HepG2 (cell line): Measurements from ENCODE around the gene NOSTRIN. TPM values are rescaled to one million over a fixed set of nuclear protein-coding genes. Genes with fewer than 3 reads are reported as not detected.

ENCODE experiments used
- GATAD1 ChIP-seq: IDR thresholded peaks from 2 replicates; pipeline ENCODE4 v1.6.1; 2016; ENCODE audit warnings: missing genetic modification reagents, missing compliant biosample characterization
- HMG20A ChIP-seq: IDR thresholded peaks from 2 replicates; pipeline ENCODE4 v1.6.1; 2016; ENCODE audit warnings: borderline replicate concordance
- IRF2 ChIP-seq: IDR thresholded peaks from 2 replicates; pipeline ENCODE4 v1.6.1; 2018; ENCODE audit warnings: missing genetic modification reagents, missing compliant biosample characterization
- JARID2 ChIP-seq: sonication (generic); formaldehyde crosslinking; IDR thresholded peaks from 2 replicates; pipeline ENCODE4 v1.8.1; 2023; ENCODE audit warnings: missing genetic modification reagents, inconsistent platforms; ENCODE audit not compliant: insufficient replicate concordance
- PAF1 ChIP-seq: IDR thresholded peaks from 2 replicates; pipeline ENCODE4 v1.6.1; 2016; ENCODE audit warnings: missing genetic modification reagents, missing compliant biosample characterization
- RFX3 ChIP-seq: IDR thresholded peaks from 2 replicates; pipeline ENCODE4 v1.6.1; 2016; ENCODE audit warnings: missing biosample characterization, missing genetic modification reagents
- TAF15 ChIP-seq: fragments of 200-400 bp; formaldehyde crosslinking; IDR thresholded peaks from one replicate; pipeline ENCODE4 v1.6.1; 2018; ENCODE audit warnings: mild to moderate bottlenecking, low read depth, low read length; ENCODE audit not compliant: poor library complexity, severe bottlenecking
- TRIM24 ChIP-seq: sonication (generic); formaldehyde crosslinking; IDR thresholded peaks from 2 replicates; pipeline ENCODE4 v1.8.0; 2022; ENCODE audit warnings: mild to moderate bottlenecking, missing genetic modification reagents
- ZNF143 ChIP-seq: sonication (generic); formaldehyde crosslinking; IDR thresholded peaks from 2 replicates; pipeline ENCODE4 v1.4.0; 2020; ENCODE audit warnings: missing genetic modification reagents
- ZNF333 ChIP-seq: sonication (generic); formaldehyde crosslinking; IDR thresholded peaks from 2 replicates; pipeline ENCODE4 v1.4.0; 2020; ENCODE audit warnings: mild to moderate bottlenecking, missing genetic modification reagents, borderline replicate concordance
- ZNF44 ChIP-seq: sonication (generic); formaldehyde crosslinking; IDR thresholded peaks from 2 replicates; pipeline ENCODE4 v1.5.1; 2020; ENCODE audit warnings: mild to moderate bottlenecking, missing genetic modification reagents
- ZNF724P ChIP-seq: sonication (generic); formaldehyde crosslinking; IDR thresholded peaks from 2 replicates; pipeline ENCODE4 v1.8.0; 2022; ENCODE audit warnings: missing genetic modification reagents, borderline replicate concordance
- ZSCAN9 ChIP-seq: IDR thresholded peaks from 2 replicates; pipeline ENCODE4 v1.6.1; 2016; ENCODE audit warnings: borderline replicate concordance
- polyA plus RNA-seq, 8 experiments: library from polyadenylated mRNA; depleted of rRNA in 3 of 8; stranded (reverse) in 7 of 8; unstranded in 1 of 8; fragments of >200 nt; fragmentation: Illumina TruSeq in 4 of 8; extraction: Trizol in 4 of 8; gene quantifications; 2 replicates each; pipeline versions ENCODE4 v1.2.1 to v1.2.3, GENCODE V29; 2011 to 2016; ENCODE audit warnings: low read depth in 4 of 8, missing spikeins in 1 of 8, mixed read lengths in 1 of 8; ENCODE audit not compliant: insufficient read depth in 1 of 8
- total RNA-seq, 5 experiments: library from RNA; depleted of rRNA; stranded (reverse); fragments of >200 nt; fragmentation: Illumina TruSeq; extraction: Trizol; gene quantifications; 2 replicates each; pipeline ENCODE4 v1.2.3, GENCODE V29; 2016; ENCODE audit warnings: low read depth in 1 of 5
- TF ChIP-seq, protein P1 (sequence below): sonication (generic); formaldehyde crosslinking; IDR thresholded peaks from 2 replicates; pipeline ENCODE4 v1.4.0; 2020; ENCODE audit warnings: mild to moderate bottlenecking, missing genetic modification reagents
- TF ChIP-seq, protein P2 (sequence below): sonication (generic); formaldehyde crosslinking; IDR thresholded peaks from 2 replicates; pipeline ENCODE4 v1.8.0; 2022; ENCODE audit warnings: mild to moderate bottlenecking, missing genetic modification reagents
- TF ChIP-seq, protein P3 (sequence below): IDR thresholded peaks from 2 replicates; pipeline ENCODE4 v1.6.1; 2012; ENCODE audit warnings: low read depth, low read length, improper control_type of control experiment
- TF ChIP-seq, protein P4 (sequence below): sonication (generic); formaldehyde crosslinking; IDR thresholded peaks from 2 replicates; pipeline ENCODE4 v1.4.0; 2020; ENCODE audit warnings: low read depth, missing genetic modification reagents

Gene NOSTRIN
- total and polyA plus RNA-seq, 2 of the 13 experiments (the other 11 are each of a cell fraction or from before 2014, with no cell fraction given): 0.22 TPM

DNA sequence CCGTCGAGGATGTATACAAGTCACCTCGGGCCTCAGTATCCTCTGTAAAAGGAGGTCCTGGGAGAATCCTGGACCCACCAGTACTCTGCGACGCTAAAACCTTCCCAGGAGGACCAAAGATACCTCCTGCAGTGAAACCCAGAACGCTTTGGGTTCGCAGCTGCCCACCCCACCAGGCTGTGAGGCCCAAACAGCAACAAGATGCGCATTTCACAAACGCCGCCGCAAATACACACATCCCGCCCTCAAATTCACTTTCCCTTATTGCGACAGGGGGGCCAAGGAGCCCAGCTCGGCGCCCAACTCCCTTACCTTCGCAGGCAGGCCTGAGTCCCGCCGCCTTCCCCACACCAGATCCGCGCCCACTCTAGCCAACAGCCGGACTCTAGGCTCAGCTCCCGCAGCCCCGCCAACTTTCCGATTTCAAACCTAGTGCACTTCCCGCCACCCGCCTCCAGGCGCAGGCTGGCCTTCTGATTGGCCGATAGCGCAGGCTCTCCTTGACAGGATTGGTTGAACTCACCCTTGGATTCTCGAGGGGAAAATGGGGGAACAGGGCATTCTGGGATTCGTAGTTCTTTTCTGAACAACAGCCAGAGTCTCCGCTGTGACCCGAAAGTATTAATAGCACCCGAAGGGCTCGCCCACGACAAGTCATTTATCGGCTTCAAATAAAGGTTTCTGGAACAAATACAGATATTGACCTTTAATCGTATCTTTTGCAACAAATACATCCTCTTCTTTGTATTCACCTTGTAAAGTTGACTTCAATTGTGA is 87.8 kb downstream of the NOSTRIN start, which contains the start of gene SPC25 (continued):
- TF ChIP-seq, protein P1, sequence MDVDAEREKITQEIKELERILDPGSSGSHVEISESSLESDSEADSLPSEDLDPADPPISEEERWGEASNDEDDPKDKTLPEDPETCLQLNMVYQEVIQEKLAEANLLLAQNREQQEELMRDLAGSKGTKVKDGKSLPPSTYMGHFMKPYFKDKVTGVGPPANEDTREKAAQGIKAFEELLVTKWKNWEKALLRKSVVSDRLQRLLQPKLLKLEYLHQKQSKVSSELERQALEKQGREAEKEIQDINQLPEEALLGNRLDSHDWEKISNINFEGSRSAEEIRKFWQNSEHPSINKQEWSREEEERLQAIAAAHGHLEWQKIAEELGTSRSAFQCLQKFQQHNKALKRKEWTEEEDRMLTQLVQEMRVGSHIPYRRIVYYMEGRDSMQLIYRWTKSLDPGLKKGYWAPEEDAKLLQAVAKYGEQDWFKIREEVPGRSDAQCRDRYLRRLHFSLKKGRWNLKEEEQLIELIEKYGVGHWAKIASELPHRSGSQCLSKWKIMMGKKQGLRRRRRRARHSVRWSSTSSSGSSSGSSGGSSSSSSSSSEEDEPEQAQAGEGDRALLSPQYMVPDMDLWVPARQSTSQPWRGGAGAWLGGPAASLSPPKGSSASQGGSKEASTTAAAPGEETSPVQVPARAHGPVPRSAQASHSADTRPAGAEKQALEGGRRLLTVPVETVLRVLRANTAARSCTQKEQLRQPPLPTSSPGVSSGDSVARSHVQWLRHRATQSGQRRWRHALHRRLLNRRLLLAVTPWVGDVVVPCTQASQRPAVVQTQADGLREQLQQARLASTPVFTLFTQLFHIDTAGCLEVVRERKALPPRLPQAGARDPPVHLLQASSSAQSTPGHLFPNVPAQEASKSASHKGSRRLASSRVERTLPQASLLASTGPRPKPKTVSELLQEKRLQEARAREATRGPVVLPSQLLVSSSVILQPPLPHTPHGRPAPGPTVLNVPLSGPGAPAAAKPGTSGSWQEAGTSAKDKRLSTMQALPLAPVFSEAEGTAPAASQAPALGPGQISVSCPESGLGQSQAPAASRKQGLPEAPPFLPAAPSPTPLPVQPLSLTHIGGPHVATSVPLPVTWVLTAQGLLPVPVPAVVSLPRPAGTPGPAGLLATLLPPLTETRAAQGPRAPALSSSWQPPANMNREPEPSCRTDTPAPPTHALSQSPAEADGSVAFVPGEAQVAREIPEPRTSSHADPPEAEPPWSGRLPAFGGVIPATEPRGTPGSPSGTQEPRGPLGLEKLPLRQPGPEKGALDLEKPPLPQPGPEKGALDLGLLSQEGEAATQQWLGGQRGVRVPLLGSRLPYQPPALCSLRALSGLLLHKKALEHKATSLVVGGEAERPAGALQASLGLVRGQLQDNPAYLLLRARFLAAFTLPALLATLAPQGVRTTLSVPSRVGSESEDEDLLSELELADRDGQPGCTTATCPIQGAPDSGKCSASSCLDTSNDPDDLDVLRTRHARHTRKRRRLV (CRISPR knock-in tag): peak; percentile 74; the same call in 1 of the 2 replicates
- TF ChIP-seq JARID2: no peak
- TF ChIP-seq, protein P2, sequence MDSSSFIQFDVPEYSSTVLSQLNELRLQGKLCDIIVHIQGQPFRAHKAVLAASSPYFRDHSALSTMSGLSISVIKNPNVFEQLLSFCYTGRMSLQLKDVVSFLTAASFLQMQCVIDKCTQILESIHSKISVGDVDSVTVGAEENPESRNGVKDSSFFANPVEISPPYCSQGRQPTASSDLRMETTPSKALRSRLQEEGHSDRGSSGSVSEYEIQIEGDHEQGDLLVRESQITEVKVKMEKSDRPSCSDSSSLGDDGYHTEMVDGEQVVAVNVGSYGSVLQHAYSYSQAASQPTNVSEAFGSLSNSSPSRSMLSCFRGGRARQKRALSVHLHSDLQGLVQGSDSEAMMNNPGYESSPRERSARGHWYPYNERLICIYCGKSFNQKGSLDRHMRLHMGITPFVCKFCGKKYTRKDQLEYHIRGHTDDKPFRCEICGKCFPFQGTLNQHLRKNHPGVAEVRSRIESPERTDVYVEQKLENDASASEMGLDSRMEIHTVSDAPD (CRISPR knock-in tag): no peak
- TF ChIP-seq ZNF333 (CRISPR knock-in tag): peak; percentile 53; the same call in 1 of the 2 replicates
- no peak for TF ChIP-seq PAF1 (CRISPR knock-in tag)
- no peak for TF ChIP-seq TAF15
- no peak for TF ChIP-seq ZSCAN9 (CRISPR knock-in tag)
- TF ChIP-seq RFX3 (CRISPR knock-in tag): no peak
- TF ChIP-seq IRF2 (CRISPR knock-in tag): peak; percentile 98
- TF ChIP-seq ZNF724P (CRISPR knock-in tag): peak; percentile 77; the same call in 1 of the 2 replicates
- TF ChIP-seq, protein P3, sequence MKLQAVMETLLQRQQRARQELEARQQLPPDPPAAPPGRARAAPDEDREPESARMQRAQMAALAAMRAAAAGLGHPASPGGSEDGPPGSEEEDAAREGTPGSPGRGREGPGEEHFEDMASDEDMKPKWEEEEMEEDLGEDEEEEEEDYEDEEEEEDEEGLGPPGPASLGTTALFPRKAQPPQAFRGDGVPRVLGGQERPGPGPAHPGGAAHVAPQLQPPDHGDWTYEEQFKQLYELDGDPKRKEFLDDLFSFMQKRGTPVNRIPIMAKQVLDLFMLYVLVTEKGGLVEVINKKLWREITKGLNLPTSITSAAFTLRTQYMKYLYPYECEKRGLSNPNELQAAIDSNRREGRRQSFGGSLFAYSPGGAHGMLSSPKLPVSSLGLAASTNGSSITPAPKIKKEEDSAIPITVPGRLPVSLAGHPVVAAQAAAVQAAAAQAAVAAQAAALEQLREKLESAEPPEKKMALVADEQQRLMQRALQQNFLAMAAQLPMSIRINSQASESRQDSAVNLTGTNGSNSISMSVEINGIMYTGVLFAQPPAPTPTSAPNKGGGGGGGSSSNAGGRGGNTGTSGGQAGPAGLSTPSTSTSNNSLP: no peak
- no peak for TF ChIP-seq HMG20A (CRISPR knock-in tag)
- peak; percentile 32; the same call in 1 of the 2 replicates for TF ChIP-seq ZNF44
- TF ChIP-seq GATAD1 (CRISPR knock-in tag): peak; percentile 98
- TF ChIP-seq, protein P4, sequence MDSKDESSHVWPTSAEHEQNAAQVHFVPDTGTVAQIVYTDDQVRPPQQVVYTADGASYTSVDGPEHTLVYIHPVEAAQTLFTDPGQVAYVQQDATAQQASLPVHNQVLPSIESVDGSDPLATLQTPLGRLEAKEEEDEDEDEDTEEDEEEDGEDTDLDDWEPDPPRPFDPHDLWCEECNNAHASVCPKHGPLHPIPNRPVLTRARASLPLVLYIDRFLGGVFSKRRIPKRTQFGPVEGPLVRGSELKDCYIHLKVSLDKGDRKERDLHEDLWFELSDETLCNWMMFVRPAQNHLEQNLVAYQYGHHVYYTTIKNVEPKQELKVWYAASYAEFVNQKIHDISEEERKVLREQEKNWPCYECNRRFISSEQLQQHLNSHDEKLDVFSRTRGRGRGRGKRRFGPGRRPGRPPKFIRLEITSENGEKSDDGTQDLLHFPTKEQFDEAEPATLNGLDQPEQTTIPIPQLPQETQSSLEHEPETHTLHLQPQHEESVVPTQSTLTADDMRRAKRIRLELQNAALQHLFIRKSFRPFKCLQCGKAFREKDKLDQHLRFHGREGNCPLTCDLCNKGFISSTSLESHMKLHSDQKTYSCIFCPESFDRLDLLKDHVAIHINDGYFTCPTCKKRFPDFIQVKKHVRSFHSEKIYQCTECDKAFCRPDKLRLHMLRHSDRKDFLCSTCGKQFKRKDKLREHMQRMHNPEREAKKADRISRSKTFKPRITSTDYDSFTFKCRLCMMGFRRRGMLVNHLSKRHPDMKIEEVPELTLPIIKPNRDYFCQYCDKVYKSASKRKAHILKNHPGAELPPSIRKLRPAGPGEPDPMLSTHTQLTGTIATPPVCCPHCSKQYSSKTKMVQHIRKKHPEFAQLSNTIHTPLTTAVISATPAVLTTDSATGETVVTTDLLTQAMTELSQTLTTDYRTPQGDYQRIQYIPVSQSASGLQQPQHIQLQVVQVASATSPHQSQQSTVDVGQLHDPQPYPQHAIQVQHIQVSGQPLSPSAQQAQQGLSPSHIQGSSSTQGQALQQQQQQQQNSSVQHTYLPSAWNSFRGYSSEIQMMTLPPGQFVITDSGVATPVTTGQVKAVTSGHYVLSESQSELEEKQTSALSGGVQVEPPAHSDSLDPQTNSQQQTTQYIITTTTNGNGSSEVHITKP (CRISPR knock-in tag): peak; percentile 53; the same call in 1 of the 2 replicates
- peak; percentile 98 for TF ChIP-seq ZNF143 (CRISPR knock-in tag)
- TF ChIP-seq TRIM24 (CRISPR knock-in tag): no peak
